D721Med (cell line): ENCODE measurements around the gene MAMDC4.

Experiments used
- DNase-seq: peaks from one replicate; pipeline ENCODE4 v3.0.0; 2011; ENCODE audit warnings: low spot score; ENCODE audit not compliant: insufficient read length
- FAIRE-seq: peaks from 2 replicates; lab custom pipeline; 2011; peaks lifted over from hg19 to GRCh38; lab: Jason Lieb, UNC
- CTCF ChIP-seq: IDR thresholded peaks from 2 replicates; pipeline ENCODE4 v1.5.1; 2012; ENCODE audit warnings: mild to moderate bottlenecking, control low read depth; ENCODE audit not compliant: insufficient read depth; ENCODE audit errors: missing control alignments

MAMDC4 gene

GRCh38 chr9:136821826-136822544 is 30.2 kb upstream of the MAMDC4 start:
- TF ChIP-seq CTCF = no peak
- DNase-seq = no peak
- FAIRE-seq = no peak

- no peak for TF ChIP-seq CTCF
- no peak for FAIRE-seq
- DNase-seq = no peak
Observed at GRCh38 chr9:136823136-136824046, 28.8 kb upstream of the MAMDC4 start.

- DNase-seq = no peak
- no peak for FAIRE-seq
- TF ChIP-seq CTCF = no peak
Observed at GRCh38 chr9:136824496-136825225, 27.5 kb upstream of the MAMDC4 start.

GRCh38 chr9:136825295-136826187 is 26.6 kb upstream of the MAMDC4 start:
- FAIRE-seq = no peak
- no peak for TF ChIP-seq CTCF
- no peak for DNase-seq

- FAIRE-seq (no peak), DNase-seq (no peak)
- TF ChIP-seq CTCF = no peak
Observed at GRCh38 chr9:136826188-136826541, 26.0 kb upstream of the MAMDC4 start.
